HepG2 (cell line): ENCODE results near the gene MARS1. TPM values are rescaled to one million over a fixed set of nuclear protein-coding genes. Genes with fewer than 3 reads are reported as not detected.

Experiments used
- BRD4 ChIP-seq: sonication (generic); formaldehyde crosslinking; IDR thresholded peaks from 2 replicates; pipeline ENCODE4 v1.4.0; 2020; ENCODE audit warnings: missing genetic modification reagents
- CBX2 ChIP-seq, 2 experiments: fragments of 200-600 bp in 1 of 2; sonication (generic); formaldehyde crosslinking in 1 of 2; IDR thresholded peaks; 2 replicates each; pipeline versions ENCODE4 v1.7.0 to v1.8.1; 2018 to 2022; ENCODE audit warnings: low read depth in 2 of 2, low read length in 1 of 2, mild to moderate bottlenecking in 1 of 2, missing genetic modification reagents in 1 of 2
- CREBL2 ChIP-seq: sonication (generic); formaldehyde crosslinking; IDR thresholded peaks from 2 replicates; pipeline ENCODE4 v1.8.1; 2023; ENCODE audit warnings: missing genetic modification reagents, mild to moderate bottlenecking, borderline replicate concordance
- ETV6 ChIP-seq: sonication (generic); formaldehyde crosslinking; conservative IDR thresholded peaks from 2 replicates; pipeline ENCODE4 v1.4.0; 2020; ENCODE audit warnings: missing genetic modification reagents
- GATAD2A ChIP-seq: IDR thresholded peaks from 2 replicates; pipeline ENCODE4 v1.6.1; 2016
- MTA1 ChIP-seq: sonication (generic); formaldehyde crosslinking; IDR thresholded peaks from 2 replicates; pipeline ENCODE4 v1.4.0; 2020; ENCODE audit warnings: missing genetic modification reagents, mild to moderate bottlenecking, borderline replicate concordance
- MXD3 ChIP-seq: IDR thresholded peaks from 2 replicates; pipeline ENCODE4 v1.6.1; 2016; ENCODE audit warnings: mild to moderate bottlenecking, missing biosample characterization, missing genetic modification reagents
- NBN ChIP-seq: fragments of 450-650 bp; conservative IDR thresholded peaks from 2 replicates; pipeline ENCODE4 v1.6.1; 2017
- NCOA1 ChIP-seq: sonication (generic); formaldehyde crosslinking; IDR thresholded peaks from 2 replicates; pipeline ENCODE4 v1.9.0; 2021; ENCODE audit warnings: missing genetic modification reagents
- PAF1 ChIP-seq: IDR thresholded peaks from 2 replicates; pipeline ENCODE4 v1.6.1; 2016; ENCODE audit warnings: missing genetic modification reagents, missing compliant biosample characterization
- PHB2 ChIP-seq: fragments of 450-650 bp; IDR thresholded peaks from 2 replicates; pipeline ENCODE4 v1.6.1; 2018; ENCODE audit not compliant: partially characterized antibody
- SMAD9 ChIP-seq: sonication (generic); formaldehyde crosslinking; IDR thresholded peaks from 2 replicates; pipeline ENCODE4 v1.5.1; 2020; ENCODE audit warnings: mild to moderate bottlenecking, missing genetic modification reagents
- YEATS4 ChIP-seq: sonication (generic); formaldehyde crosslinking; IDR thresholded peaks from 2 replicates; pipeline ENCODE4 v1.4.0; 2020; ENCODE audit warnings: missing genetic modification reagents, borderline replicate concordance
- ZBED4 ChIP-seq: sonication (generic); formaldehyde crosslinking; IDR thresholded peaks from 2 replicates; pipeline ENCODE4 v1.4.0; 2020; ENCODE audit warnings: missing genetic modification reagents, borderline replicate concordance
- ZNF24 ChIP-seq: fragments of 450-650 bp; IDR thresholded peaks from 2 replicates; pipeline ENCODE4 v1.6.1; 2017; ENCODE audit warnings: antibody characterized with exemption, mild to moderate bottlenecking
- ZNF260 ChIP-seq: sonication (generic); formaldehyde crosslinking; IDR thresholded peaks from 2 replicates; pipeline ENCODE4 v1.4.0; 2020; ENCODE audit warnings: missing genetic modification reagents, low read depth, mild to moderate bottlenecking, borderline replicate concordance
- ZNF282 ChIP-seq: fragments of 450-650 bp; IDR thresholded peaks from 2 replicates; pipeline ENCODE4 v1.6.1; 2018; ENCODE audit not compliant: partially characterized antibody
- ZNF329 ChIP-seq: sonication (generic); formaldehyde crosslinking; IDR thresholded peaks from 2 replicates; pipeline ENCODE4 v1.9.0; 2021; ENCODE audit warnings: low read depth, mild to moderate bottlenecking, missing genetic modification reagents
- ZNF576 ChIP-seq: sonication (generic); formaldehyde crosslinking; IDR thresholded peaks from 2 replicates; pipeline ENCODE4 v1.4.0; 2020; ENCODE audit warnings: mild to moderate bottlenecking, missing genetic modification reagents
- ZNF609 ChIP-seq: sonication (generic); formaldehyde crosslinking; IDR thresholded peaks from 2 replicates; pipeline ENCODE4 v1.4.0; 2020; ENCODE audit warnings: mild to moderate bottlenecking, missing genetic modification reagents, borderline replicate concordance
- ZNF629 ChIP-seq: sonication (generic); formaldehyde crosslinking; conservative IDR thresholded peaks from 2 replicates; pipeline ENCODE4 v1.5.0; 2020; ENCODE audit warnings: missing genetic modification reagents
- polyA plus RNA-seq, 8 experiments: library from polyadenylated mRNA; depleted of rRNA in 3 of 8; stranded (reverse) in 7 of 8; unstranded in 1 of 8; fragments of >200 nt; fragmentation: Illumina TruSeq in 4 of 8; extraction: Trizol in 4 of 8; gene quantifications; 2 replicates each; pipeline versions ENCODE4 v1.2.1 to v1.2.3, GENCODE V29; 2011 to 2016; ENCODE audit warnings: low read depth in 4 of 8, missing spikeins in 1 of 8, mixed read lengths in 1 of 8; ENCODE audit not compliant: insufficient read depth in 1 of 8
- total RNA-seq, 5 experiments: library from RNA; depleted of rRNA; stranded (reverse); fragments of >200 nt; fragmentation: Illumina TruSeq; extraction: Trizol; gene quantifications; 2 replicates each; pipeline ENCODE4 v1.2.3, GENCODE V29; 2016; ENCODE audit warnings: low read depth in 1 of 5

MARS1 gene
- total and polyA plus RNA-seq, 2 of the 13 experiments (the other 11 are each of a cell fraction or from before 2014, with no cell fraction given), result 115 to 181 TPM

GRCh38 chr12:57451233-57451778 lies 36.6 kb upstream of the MARS1 start (continued):
- TF ChIP-seq CBX2 (IDR thresholded peaks at IDR 0.05; ENCODE audit: low read depth, low read length) (no peak), CBX2 (CRISPR knock-in tag; IDR thresholded peaks at IDR 0.05; ENCODE audit: low read depth) (no peak), ZNF329 (CRISPR knock-in tag) (peak; percentile 81; the same call in 1 of the 2 replicates), ZNF282 (no peak), ZNF609 (CRISPR knock-in tag) (peak; percentile 98), SMAD9 (CRISPR knock-in tag) (no peak), ZNF629 (CRISPR knock-in tag) (no peak; the same call in 1 of the 2 replicates), NCOA1 (CRISPR knock-in tag) (peak; percentile 89; the same call in 1 of the 2 replicates), ETV6 (peak; percentile 85; the same call in 1 of the 2 replicates), PAF1 (CRISPR knock-in tag) (no peak), NBN (no peak), ZNF260 (no peak), MTA1 (peak; percentile 99), CREBL2 (CRISPR knock-in tag) (no peak), YEATS4 (CRISPR knock-in tag) (peak; percentile 73; the same call in 1 of the 2 replicates), MXD3 (CRISPR knock-in tag) (peak; percentile 65; the same call in 1 of the 2 replicates), ZNF24 (no peak; the same call in 1 of the 2 replicates), ZBED4 (peak; percentile 70; the same call in 1 of the 2 replicates), PHB2 (no peak), GATAD2A (peak; percentile 98), ZNF576 (CRISPR knock-in tag) (no peak), BRD4 (CRISPR knock-in tag) (peak; percentile 65; the same call in 1 of the 2 replicates)
